Epithelial cell of esophagus (primary cell): ENCODE measurements around the gene KRTAP29-1.

ENCODE experiments used
- DNase-seq: peaks from one replicate; pipeline ENCODE4 v3.0.0; 2010; ENCODE audit warnings: low read depth
- H3K4me3 ChIP-seq: 2 replicates; pipeline ENCODE4 v1.5.1; 2011; ENCODE audit warnings: mild to moderate bottlenecking, low read length, control low read depth
- CTCF ChIP-seq: IDR thresholded peaks from 2 replicates; pipeline ENCODE4 v1.5.1; 2011; ENCODE audit warnings: low read depth, mild to moderate bottlenecking, low read length, control low read depth, inconsistent platforms; ENCODE audit not compliant: insufficient read depth; ENCODE audit errors: missing control alignments

Gene KRTAP29-1

GRCh38 chr17:41298458-41299135, 4.1 kb downstream of the KRTAP29-1 start:
- DNase-seq, result no peak
- no peak for TF ChIP-seq CTCF
- no peak overlapping the region for H3K4me3 ChIP-seq

GRCh38 chr17:41296846-41297245, 5.8 kb downstream of the KRTAP29-1 start:
- DNase-seq, result no peak
- no peak overlapping the region for H3K4me3 ChIP-seq
- TF ChIP-seq CTCF, result no peak

- no peak for DNase-seq
Measured at GRCh38 chr17:41294016-41294415, 8.6 kb downstream of the KRTAP29-1 start.

GRCh38 chr17:41287050-41287449, 15.6 kb downstream of the KRTAP29-1 start:
- no peak overlapping the region for H3K4me3 ChIP-seq
- no peak for DNase-seq
- no peak for TF ChIP-seq CTCF

More at GRCh38 chr17:41294016-41294415, 8.6 kb downstream of the KRTAP29-1 start:
- TF ChIP-seq CTCF, result no peak
- no peak overlapping the region for H3K4me3 ChIP-seq

GRCh38 chr17:41284546-41284945, 18.1 kb downstream of the KRTAP29-1 start:
- TF ChIP-seq CTCF, result no peak
- no peak overlapping the region for H3K4me3 ChIP-seq
- DNase-seq, result peak; percentile 29

- TF ChIP-seq CTCF, result no peak
- DNase-seq, result no peak
- no peak overlapping the region for H3K4me3 ChIP-seq
Measured at GRCh38 chr17:41284043-41284442, 18.6 kb downstream of the KRTAP29-1 start.
